Liver (tissue), 2 donors: Measurements from ENCODE around the gene TAB3.

Experiments used
- CTCF ChIP-seq: fragments of 150-350 bp; IDR thresholded peaks from 2 replicates; pipeline ENCODE4 v1.5.1; 2017; ENCODE audit warnings: improper control_type of control experiment, low read depth, low read length; ENCODE audit not compliant: missing input control
- FOXA1 ChIP-seq: IDR thresholded peaks from 2 replicates; pipeline ENCODE4 v1.6.1; 2016; ENCODE audit warnings: antibody characterized with exemption
- ZBTB33 ChIP-seq: IDR thresholded peaks from 2 replicates; pipeline ENCODE4 v1.6.1; 2016; ENCODE audit warnings: antibody characterized with exemption
- donor health status: healthy.

- no peak for TF ChIP-seq CTCF
- TF ChIP-seq FOXA1: no peak
- TF ChIP-seq ZBTB33: no peak
Measured at GRCh38 chrX:30798810-30799209, 90.2 kb downstream of the TAB3 start.
